Gastroesophageal sphincter (tissue), 3 donors: ENCODE results near the gene C2orf69.

Source experiments
- EP300 ChIP-seq: sonication (generic); formaldehyde crosslinking; IDR thresholded peaks from one replicate; pipeline ENCODE4 v1.6.1; 2017; ENCODE audit warnings: antibody characterized with exemption, mild to moderate bottlenecking
- POLR2A ChIP-seq, 2 donors: fragments of 450-650 bp; IDR thresholded peaks; one replicate each; pipeline ENCODE4 v1.6.1; 2017; ENCODE audit warnings: antibody characterized with exemption in 2 of 2, mild to moderate bottlenecking in 2 of 2, moderate library complexity in 1 of 2
- POLR2AphosphoS5 ChIP-seq: sonication (generic); formaldehyde crosslinking; IDR thresholded peaks from one replicate; pipeline ENCODE4 v1.6.1; 2017; ENCODE audit warnings: antibody characterized with exemption
- TF ChIP-seq, protein P1 (sequence below), 4 experiments: fragments of 200-600 bp in 2 of 4; fragments of 450-650 bp in 2 of 4; sonication (generic) in 1 of 4; IDR thresholded peaks; one replicate each; pipeline ENCODE4 v1.5.1; 2017 to 2019; ENCODE audit warnings: antibody characterized with exemption in 4 of 4, mild to moderate bottlenecking in 2 of 4, moderate library complexity in 2 of 4

DNA sequence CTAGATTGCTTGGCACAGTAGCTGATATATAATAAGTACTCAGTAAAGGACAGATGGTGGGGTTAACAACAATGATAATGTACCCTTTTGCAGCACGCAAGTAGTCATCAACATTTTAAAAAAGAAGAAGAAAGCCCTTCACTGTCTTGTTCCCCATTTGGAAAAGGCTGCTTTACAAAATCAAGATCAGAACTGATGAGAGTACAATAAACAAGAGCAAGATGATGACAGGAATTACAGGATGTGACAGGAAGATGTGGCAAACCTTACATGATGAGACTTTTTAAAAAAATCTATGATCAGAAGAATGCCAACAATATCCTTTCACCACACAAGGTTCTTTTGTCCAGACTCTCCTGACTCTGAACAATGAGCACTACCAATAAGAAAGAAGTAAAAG is 35.1 kb downstream of the C2orf69 start:
- TF ChIP-seq, protein P1, sequence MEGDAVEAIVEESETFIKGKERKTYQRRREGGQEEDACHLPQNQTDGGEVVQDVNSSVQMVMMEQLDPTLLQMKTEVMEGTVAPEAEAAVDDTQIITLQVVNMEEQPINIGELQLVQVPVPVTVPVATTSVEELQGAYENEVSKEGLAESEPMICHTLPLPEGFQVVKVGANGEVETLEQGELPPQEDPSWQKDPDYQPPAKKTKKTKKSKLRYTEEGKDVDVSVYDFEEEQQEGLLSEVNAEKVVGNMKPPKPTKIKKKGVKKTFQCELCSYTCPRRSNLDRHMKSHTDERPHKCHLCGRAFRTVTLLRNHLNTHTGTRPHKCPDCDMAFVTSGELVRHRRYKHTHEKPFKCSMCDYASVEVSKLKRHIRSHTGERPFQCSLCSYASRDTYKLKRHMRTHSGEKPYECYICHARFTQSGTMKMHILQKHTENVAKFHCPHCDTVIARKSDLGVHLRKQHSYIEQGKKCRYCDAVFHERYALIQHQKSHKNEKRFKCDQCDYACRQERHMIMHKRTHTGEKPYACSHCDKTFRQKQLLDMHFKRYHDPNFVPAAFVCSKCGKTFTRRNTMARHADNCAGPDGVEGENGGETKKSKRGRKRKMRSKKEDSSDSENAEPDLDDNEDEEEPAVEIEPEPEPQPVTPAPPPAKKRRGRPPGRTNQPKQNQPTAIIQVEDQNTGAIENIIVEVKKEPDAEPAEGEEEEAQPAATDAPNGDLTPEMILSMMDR (IDR thresholded peaks at IDR 0.05) = no peak
- TF ChIP-seq POLR2A (IDR thresholded peaks at IDR 0.05) (no peak), POLR2AphosphoS5 (no peak), EP300 (no peak)
